ENCODE measurements around the gene NEDD9. TPM values are rescaled to one million over a fixed set of nuclear protein-coding genes. Genes with fewer than 3 reads are reported as not detected.

NEDD9 gene
- total and polyA plus RNA-seq, 2 of the 13 experiments (the other 11 are each of a cell fraction or from before 2014, with no cell fraction given) = 27.1 to 389 TPM

DNA sequence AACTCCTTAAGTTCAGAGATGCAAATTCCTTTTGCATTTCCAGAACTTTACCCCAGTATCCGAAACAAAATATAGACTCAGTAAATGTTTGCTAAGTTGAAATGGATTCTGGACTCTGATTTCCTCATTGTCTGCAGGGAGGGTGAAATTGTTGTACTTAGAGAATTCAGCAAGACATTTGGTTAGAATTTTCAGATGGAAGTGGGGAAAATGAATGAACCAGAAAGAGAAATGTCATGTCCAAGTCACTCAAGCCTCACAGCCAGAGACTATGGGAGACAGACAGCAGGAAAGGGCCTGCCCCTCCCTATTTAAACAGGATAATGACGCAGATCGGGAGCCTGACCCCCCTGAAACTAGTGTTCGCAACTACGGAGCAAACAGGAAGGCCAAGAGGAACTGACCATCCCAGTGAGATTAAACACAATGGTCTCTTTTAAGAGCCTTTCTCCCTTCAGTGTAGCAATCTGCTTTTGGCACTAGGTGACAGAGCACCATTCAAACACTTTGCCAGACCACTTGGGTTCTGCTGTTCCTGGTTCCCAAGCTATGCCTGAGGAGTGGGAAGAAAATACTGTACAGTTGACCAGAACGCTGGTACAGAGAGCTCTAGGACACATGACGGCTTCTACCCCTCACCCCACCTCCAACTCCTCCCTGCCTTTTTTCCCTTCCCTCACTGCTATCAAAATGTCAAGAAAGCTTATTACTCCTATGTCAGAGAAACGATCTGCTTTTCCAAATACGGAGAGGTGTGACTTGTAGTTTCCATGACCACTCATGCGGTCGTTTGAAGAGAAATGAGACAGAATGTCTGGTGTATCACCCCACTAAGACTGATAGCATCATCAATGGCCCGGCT is 13.7 kb downstream of the NEDD9 start (continued):
- TF ChIP-seq, protein P1, sequence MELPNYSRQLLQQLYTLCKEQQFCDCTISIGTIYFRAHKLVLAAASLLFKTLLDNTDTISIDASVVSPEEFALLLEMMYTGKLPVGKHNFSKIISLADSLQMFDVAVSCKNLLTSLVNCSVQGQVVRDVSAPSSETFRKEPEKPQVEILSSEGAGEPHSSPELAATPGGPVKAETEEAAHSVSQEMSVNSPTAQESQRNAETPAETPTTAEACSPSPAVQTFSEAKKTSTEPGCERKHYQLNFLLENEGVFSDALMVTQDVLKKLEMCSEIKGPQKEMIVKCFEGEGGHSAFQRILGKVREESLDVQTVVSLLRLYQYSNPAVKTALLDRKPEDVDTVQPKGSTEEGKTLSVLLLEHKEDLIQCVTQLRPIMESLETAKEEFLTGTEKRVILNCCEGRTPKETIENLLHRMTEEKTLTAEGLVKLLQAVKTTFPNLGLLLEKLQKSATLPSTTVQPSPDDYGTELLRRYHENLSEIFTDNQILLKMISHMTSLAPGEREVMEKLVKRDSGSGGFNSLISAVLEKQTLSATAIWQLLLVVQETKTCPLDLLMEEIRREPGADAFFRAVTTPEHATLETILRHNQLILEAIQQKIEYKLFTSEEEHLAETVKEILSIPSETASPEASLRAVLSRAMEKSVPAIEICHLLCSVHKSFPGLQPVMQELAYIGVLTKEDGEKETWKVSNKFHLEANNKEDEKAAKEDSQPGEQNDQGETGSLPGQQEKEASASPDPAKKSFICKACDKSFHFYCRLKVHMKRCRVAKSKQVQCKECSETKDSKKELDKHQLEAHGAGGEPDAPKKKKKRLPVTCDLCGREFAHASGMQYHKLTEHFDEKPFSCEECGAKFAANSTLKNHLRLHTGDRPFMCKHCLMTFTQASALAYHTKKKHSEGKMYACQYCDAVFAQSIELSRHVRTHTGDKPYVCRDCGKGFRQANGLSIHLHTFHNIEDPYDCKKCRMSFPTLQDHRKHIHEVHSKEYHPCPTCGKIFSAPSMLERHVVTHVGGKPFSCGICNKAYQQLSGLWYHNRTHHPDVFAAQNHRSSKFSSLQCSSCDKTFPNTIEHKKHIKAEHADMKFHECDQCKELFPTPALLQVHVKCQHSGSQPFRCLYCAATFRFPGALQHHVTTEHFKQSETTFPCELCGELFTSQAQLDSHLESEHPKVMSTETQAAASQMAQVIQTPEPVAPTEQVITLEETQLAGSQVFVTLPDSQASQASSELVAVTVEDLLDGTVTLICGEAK (IDR thresholded peaks at IDR 0.05) = no peak
- TF ChIP-seq, protein P1 (CRISPR knock-in tag; IDR thresholded peaks at IDR 0.05) = no peak
- no peak for TF ChIP-seq MATR3 (CRISPR knock-in tag; IDR thresholded peaks at IDR 0.05)
- peak; percentile 67 for TF ChIP-seq NR2C2 (CRISPR knock-in tag; IDR thresholded peaks at IDR 0.05; ENCODE audit: borderline replicate concordance)
- peak; percentile 84 for TF ChIP-seq MIER2 (CRISPR knock-in tag; IDR thresholded peaks at IDR 0.05)
- no peak for TF ChIP-seq NCOA5 (CRISPR knock-in tag; IDR thresholded peaks at IDR 0.05)
- peak; percentile 69 for TF ChIP-seq ZNF430 (CRISPR knock-in tag; IDR thresholded peaks at IDR 0.05)
- peak; percentile 77 for TF ChIP-seq MIXL1 (CRISPR knock-in tag; IDR thresholded peaks at IDR 0.05)
- 0 out of 2 replicates have a peak, but pooled peaks have one; percentile 21 for TF ChIP-seq ZSCAN29 (CRISPR knock-in tag; conservative IDR thresholded peaks at IDR 0.05)
- TF ChIP-seq, protein P2, sequence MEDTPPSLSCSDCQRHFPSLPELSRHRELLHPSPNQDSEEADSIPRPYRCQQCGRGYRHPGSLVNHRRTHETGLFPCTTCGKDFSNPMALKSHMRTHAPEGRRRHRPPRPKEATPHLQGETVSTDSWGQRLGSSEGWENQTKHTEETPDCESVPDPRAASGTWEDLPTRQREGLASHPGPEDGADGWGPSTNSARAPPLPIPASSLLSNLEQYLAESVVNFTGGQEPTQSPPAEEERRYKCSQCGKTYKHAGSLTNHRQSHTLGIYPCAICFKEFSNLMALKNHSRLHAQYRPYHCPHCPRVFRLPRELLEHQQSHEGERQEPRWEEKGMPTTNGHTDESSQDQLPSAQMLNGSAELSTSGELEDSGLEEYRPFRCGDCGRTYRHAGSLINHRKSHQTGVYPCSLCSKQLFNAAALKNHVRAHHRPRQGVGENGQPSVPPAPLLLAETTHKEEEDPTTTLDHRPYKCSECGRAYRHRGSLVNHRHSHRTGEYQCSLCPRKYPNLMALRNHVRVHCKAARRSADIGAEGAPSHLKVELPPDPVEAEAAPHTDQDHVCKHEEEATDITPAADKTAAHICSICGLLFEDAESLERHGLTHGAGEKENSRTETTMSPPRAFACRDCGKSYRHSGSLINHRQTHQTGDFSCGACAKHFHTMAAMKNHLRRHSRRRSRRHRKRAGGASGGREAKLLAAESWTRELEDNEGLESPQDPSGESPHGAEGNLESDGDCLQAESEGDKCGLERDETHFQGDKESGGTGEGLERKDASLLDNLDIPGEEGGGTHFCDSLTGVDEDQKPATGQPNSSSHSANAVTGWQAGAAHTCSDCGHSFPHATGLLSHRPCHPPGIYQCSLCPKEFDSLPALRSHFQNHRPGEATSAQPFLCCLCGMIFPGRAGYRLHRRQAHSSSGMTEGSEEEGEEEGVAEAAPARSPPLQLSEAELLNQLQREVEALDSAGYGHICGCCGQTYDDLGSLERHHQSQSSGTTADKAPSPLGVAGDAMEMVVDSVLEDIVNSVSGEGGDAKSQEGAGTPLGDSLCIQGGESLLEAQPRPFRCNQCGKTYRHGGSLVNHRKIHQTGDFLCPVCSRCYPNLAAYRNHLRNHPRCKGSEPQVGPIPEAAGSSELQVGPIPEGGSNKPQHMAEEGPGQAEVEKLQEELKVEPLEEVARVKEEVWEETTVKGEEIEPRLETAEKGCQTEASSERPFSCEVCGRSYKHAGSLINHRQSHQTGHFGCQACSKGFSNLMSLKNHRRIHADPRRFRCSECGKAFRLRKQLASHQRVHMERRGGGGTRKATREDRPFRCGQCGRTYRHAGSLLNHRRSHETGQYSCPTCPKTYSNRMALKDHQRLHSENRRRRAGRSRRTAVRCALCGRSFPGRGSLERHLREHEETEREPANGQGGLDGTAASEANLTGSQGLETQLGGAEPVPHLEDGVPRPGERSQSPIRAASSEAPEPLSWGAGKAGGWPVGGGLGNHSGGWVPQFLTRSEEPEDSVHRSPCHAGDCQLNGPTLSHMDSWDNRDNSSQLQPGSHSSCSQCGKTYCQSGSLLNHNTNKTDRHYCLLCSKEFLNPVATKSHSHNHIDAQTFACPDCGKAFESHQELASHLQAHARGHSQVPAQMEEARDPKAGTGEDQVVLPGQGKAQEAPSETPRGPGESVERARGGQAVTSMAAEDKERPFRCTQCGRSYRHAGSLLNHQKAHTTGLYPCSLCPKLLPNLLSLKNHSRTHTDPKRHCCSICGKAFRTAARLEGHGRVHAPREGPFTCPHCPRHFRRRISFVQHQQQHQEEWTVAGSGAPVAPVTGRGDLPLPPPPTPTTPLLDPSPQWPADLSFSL (CRISPR knock-in tag; IDR thresholded peaks at IDR 0.05) = peak; percentile 28; the same call in 1 of the 2 replicates

All from HepG2 (cell line).